ENCODE results near the gene CTSF.
"Not testable (repeated sequence)": the region's sequence is repeated elsewhere in the genome, so short reads cannot be mapped to it uniquely, and the experiment has no call there.

CTSF gene

DNA sequence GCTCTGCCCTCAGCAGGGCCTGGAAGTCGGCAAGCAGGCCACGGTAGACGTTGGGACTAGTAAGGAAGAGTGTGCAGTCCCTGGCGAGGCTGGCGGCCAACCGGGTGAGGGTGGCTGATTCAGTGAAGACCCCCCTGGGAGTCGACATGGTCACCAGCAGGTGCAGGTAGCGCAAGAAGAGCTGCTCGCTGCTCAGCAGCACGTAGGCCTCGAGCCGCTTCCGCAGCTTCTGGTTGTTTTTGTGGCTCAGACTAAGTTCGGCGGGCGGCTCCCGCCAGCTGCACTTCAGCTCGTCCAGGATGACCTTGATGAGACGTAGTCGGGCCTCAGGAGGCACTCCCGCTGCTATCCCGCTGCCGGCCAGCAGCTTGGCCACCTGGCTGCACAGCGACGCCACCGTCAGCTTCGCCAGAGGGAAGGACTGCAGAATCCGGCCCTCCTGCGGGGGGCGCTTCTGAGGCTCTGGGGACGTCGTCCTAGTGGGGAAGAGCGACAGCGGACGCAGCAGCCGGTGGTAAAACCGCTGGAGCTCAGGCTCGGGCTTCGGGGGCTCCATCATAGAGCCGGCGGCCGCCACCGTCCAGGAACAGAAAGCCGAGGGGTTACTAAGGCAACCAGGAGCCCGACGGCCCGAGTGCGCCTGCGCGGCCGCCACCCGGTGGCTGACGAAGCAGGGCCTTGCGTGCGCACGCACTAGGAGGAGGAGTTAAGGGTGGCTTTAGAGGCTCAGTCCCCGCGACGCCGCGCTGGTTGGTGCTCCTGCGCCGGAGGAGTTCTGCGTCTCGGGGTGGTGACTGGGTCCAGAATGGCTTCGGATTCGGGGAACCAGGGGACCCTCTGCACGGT, 24.3 kb upstream of the CTSF start, which contains the start of the genes CCDC87 and CCS:
CCDC87 (minus strand) TSS at position 607 of the 846 bp plus-strand sequence; CDS start at position 559, 48 bp downstream.
CCS (plus strand) TSS at position 729 of the 846 bp plus-strand sequence; CDS start at position 806, 77 bp downstream.
- H3K27me3 ChIP-seq (ENCODE audit: insufficient read depth, low read length), result peaks cover 4% of the 10 kb centered on the region; the same call in 1 of the 2 replicates
- no peaks in the 10 kb centered on the region for H3K79me2 ChIP-seq (ENCODE audit: insufficient read depth, low read length)
- peaks cover 35% of the 10 kb centered on the region for H3K4me1 ChIP-seq (ENCODE audit: insufficient read depth, low read length, severe bottlenecking)
- H3K36me3 ChIP-seq (ENCODE audit: insufficient read depth, low read length), result no peaks in the 10 kb centered on the region; the same call in 1 of the 2 replicates
- H3K9ac ChIP-seq (ENCODE audit: low read length), result peak within 1 kb of the TSS; percentile 79
- peak within 1 kb of the TSS; percentile 57 for H3K27ac ChIP-seq (ENCODE audit: low read depth, low read length, poor library complexity, severe bottlenecking)
- H4K20me1 ChIP-seq (ENCODE audit: insufficient read depth, low read length), result no peaks in the 10 kb centered on the region
- H3F3A ChIP-seq (ENCODE audit: insufficient read depth, low read length), result no peaks in the 10 kb centered on the region
- no peaks in the 10 kb centered on the region for H3K9me3 ChIP-seq (ENCODE audit: low read length)
- no peak for TF ChIP-seq EZH2 (IDR thresholded peaks at IDR 0.05; ENCODE audit: borderline replicate concordance, low read length)
- TF ChIP-seq, protein P1, sequence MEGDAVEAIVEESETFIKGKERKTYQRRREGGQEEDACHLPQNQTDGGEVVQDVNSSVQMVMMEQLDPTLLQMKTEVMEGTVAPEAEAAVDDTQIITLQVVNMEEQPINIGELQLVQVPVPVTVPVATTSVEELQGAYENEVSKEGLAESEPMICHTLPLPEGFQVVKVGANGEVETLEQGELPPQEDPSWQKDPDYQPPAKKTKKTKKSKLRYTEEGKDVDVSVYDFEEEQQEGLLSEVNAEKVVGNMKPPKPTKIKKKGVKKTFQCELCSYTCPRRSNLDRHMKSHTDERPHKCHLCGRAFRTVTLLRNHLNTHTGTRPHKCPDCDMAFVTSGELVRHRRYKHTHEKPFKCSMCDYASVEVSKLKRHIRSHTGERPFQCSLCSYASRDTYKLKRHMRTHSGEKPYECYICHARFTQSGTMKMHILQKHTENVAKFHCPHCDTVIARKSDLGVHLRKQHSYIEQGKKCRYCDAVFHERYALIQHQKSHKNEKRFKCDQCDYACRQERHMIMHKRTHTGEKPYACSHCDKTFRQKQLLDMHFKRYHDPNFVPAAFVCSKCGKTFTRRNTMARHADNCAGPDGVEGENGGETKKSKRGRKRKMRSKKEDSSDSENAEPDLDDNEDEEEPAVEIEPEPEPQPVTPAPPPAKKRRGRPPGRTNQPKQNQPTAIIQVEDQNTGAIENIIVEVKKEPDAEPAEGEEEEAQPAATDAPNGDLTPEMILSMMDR (IDR thresholded peaks at IDR 0.05; ENCODE audit: low read length), result peak; percentile 76
- peak within 1 kb of the TSS; percentile 71 for H3K4me3 ChIP-seq (ENCODE audit: low read depth, low read length, poor library complexity, severe bottlenecking)
- peak within 1 kb of the TSS; percentile 93 for H3K4me2 ChIP-seq (ENCODE audit: low read length)
- H3K9me2 ChIP-seq (ENCODE audit: low read depth, low read length), result no peaks in the 10 kb centered on the region
- no peak within 1 kb of the TSS for H2AFZ ChIP-seq (ENCODE audit: low read length)

DNA sequence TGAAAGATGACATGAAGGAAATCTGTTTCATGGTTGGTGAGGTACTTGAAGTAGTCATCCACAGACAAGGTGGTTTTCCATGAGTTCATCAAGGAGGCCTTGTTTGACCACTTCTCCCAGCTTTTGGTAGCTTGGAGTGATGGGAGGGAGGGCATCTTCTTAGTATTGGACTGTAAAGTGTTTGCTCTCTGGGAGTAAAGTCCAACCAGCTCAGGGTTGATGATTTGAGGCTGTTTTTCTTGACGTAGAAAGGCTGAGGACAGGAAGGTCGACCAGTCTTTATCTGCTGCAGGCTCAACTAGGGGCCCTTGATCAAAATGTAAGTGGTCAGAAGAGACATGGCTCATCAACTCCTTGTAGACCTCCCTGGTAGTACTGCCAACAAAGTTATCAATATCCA, 22.8 kb upstream of the CTSF start:
- Histone ChIP-seq H4K20me1 (ENCODE audit: insufficient read depth, low read length) (no peaks in the 10 kb centered on the region), H3K9me2 (ENCODE audit: low read depth, low read length) (no peaks in the 10 kb centered on the region), H3K79me2 (ENCODE audit: insufficient read depth, low read length) (no peaks in the 10 kb centered on the region), H3K27ac (ENCODE audit: low read depth, low read length, poor library complexity, severe bottlenecking) (no peak overlapping the region), H3K4me1 (ENCODE audit: insufficient read depth, low read length, severe bottlenecking) (peaks cover 35% of the 10 kb centered on the region), H3K36me3 (ENCODE audit: insufficient read depth, low read length) (no peaks in the 10 kb centered on the region; the same call in 1 of the 2 replicates), H3K4me2 (ENCODE audit: low read length) (no peak overlapping the region), H3F3A (ENCODE audit: insufficient read depth, low read length) (no peaks in the 10 kb centered on the region), H2AFZ (ENCODE audit: low read length) (no peak overlapping the region), H3K9ac (ENCODE audit: low read length) (no peak overlapping the region), H3K9me3 (ENCODE audit: low read length) (no peaks in the 10 kb centered on the region), H3K4me3 (ENCODE audit: low read depth, low read length, poor library complexity, severe bottlenecking) (no peak overlapping the region), H3K27me3 (ENCODE audit: insufficient read depth, low read length) (peaks cover 4% of the 10 kb centered on the region; the same call in 1 of the 2 replicates)
- no peak for TF ChIP-seq EZH2 (IDR thresholded peaks at IDR 0.05; ENCODE audit: borderline replicate concordance, low read length)
- TF ChIP-seq, protein P1 (IDR thresholded peaks at IDR 0.05; ENCODE audit: low read length), result no peak

DNA sequence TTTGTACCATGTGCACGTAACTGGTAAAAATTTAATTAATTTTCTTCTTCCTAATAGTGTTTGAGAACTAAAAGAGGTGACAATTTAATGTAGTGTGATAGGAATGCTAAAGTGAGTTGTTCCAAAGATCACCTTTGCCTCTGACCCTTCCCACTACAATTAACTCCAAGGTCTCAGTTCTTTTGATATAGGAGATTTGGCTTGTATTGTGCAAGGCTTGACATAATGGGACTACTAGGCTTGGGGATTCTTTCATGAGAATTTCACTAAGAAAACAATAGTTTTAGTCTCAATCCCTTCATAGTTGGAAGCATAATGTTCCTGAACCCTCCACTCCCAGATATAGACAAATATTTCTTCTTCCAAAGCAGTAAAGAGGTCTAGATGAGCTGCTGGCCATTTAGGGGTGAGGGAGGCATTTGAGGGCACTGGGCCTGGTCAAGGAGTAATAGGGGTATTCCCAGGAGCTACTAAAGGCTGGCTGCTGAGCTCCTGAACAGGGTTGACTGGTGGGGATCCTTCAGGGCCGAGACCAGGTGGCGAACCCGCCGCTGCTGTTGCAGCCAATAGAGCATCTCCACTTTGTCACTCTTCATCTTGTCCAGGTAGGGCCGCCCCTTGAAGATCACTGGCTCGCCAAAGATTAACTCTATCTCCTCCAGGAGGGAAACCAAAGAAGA, 21.7 kb upstream of the CTSF start:
- Histone ChIP-seq H3K27ac (ENCODE audit: low read depth, low read length, poor library complexity, severe bottlenecking) (no peak overlapping the region), H4K20me1 (ENCODE audit: insufficient read depth, low read length) (no peaks in the 10 kb centered on the region), H3K4me2 (ENCODE audit: low read length) (no peak overlapping the region), H3K9me2 (ENCODE audit: low read depth, low read length) (no peaks in the 10 kb centered on the region), H2AFZ (ENCODE audit: low read length) (no peak overlapping the region), H3K79me2 (ENCODE audit: insufficient read depth, low read length) (no peaks in the 10 kb centered on the region), H3K4me3 (ENCODE audit: low read depth, low read length, poor library complexity, severe bottlenecking) (no peak overlapping the region), H3K9ac (ENCODE audit: low read length) (no peak overlapping the region), H3K4me1 (ENCODE audit: insufficient read depth, low read length, severe bottlenecking) (peaks cover 29% of the 10 kb centered on the region), H3F3A (ENCODE audit: insufficient read depth, low read length) (no peaks in the 10 kb centered on the region), H3K36me3 (ENCODE audit: insufficient read depth, low read length) (no peaks in the 10 kb centered on the region; the same call in 1 of the 2 replicates), H3K9me3 (ENCODE audit: low read length) (no peaks in the 10 kb centered on the region), H3K27me3 (ENCODE audit: insufficient read depth, low read length) (peaks cover 4% of the 10 kb centered on the region; the same call in 1 of the 2 replicates)
- TF ChIP-seq, protein P1 (IDR thresholded peaks at IDR 0.05; ENCODE audit: low read length), result no peak

DNA sequence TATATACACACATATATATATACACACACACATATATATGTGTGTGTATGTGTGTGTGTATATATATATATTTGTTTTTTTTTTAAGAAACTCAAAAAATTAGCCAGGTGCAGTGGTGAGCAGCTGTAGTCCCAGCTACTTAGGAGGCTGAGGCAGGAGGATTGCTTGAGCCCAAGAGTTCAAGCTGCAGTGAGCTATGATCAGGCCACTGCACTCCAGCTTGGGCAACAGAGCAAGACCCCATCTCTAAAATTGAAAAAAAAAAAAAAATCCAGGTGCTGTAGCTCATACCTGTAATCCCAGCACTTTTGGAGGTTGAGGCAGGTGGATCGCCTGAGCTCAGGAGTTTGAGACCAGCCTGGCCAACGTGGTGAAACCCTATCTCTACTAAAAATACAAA, 20.9 kb upstream of the CTSF start:
- H3K9me3 ChIP-seq (ENCODE audit: low read length); H3K4me2 ChIP-seq (ENCODE audit: low read length); H3K4me3 ChIP-seq (ENCODE audit: low read depth, low read length, poor library complexity, severe bottlenecking); H3K9ac ChIP-seq (ENCODE audit: low read length); H3K9me2 ChIP-seq (ENCODE audit: low read depth, low read length); H4K20me1 ChIP-seq (ENCODE audit: insufficient read depth, low read length); H3K27ac ChIP-seq (ENCODE audit: low read depth, low read length, poor library complexity, severe bottlenecking); H3K27me3 ChIP-seq (ENCODE audit: insufficient read depth, low read length); H3K79me2 ChIP-seq (ENCODE audit: insufficient read depth, low read length); H2AFZ ChIP-seq (ENCODE audit: low read length); H3F3A ChIP-seq (ENCODE audit: insufficient read depth, low read length); H3K36me3 ChIP-seq (ENCODE audit: insufficient read depth, low read length): not testable (repeated sequence)
- peaks cover 21% of the 10 kb centered on the region for H3K4me1 ChIP-seq (ENCODE audit: insufficient read depth, low read length, severe bottlenecking)
